IMR-90 (cell line): ENCODE measurements around the gene RASGRF2. TPM values are rescaled to one million over a fixed set of nuclear protein-coding genes. Genes with fewer than 3 reads are reported as not detected.
"Not testable (repeated sequence)": the region's sequence is repeated elsewhere in the genome, so short reads cannot be mapped to it uniquely, and the experiment has no call there.

Source experiments
- ATAC-seq: fragments of 200-7000 bp; cut with Tn5 transposase; 2 replicates; pipeline ENCODE4 v1.9.1; 2020; ENCODE audit warnings: low read depth, mild to moderate bottlenecking, moderate library complexity
- BruUV-seq: library from RNA; stranded (reverse); fragments of 400-500 nt; replicated peaks from 2 replicates; lab custom pipeline; 2021; lab: Mats Ljungman, UMichigan
- CTCF ChIA-PET: fragments of 300-600 bp; formaldehyde crosslinking; extraction: SDS; loops from one replicate; lab custom pipeline; 2021; ENCODE audit warnings: antibody characterized with exemption; lab: Yijun Ruan, JAX
- POLR2A ChIA-PET: fragments of 300-600 bp; sonication (Branson Sonifier 250); formaldehyde crosslinking; loops from one replicate; lab custom pipeline; 2022; ENCODE audit warnings: antibody characterized with exemption; ENCODE audit not compliant: unreplicated experiment; lab: Charles Lee
- DNase-seq: peaks from one replicate; pipeline ENCODE4 v3.0.0; 2013
- H2AFZ ChIP-seq: replicated peaks from 2 replicates; pipeline ENCODE3; 2013; ENCODE audit warnings: low read length, mild to moderate bottlenecking; ENCODE audit not compliant: poor library complexity
- H2AK5ac ChIP-seq: 2 replicates; pipeline ENCODE4 v1.6.1; 2013; ENCODE audit warnings: low read depth, low read length, inconsistent platforms
- H2AK9ac ChIP-seq: replicated peaks from 2 replicates; pipeline ENCODE3; 2013; ENCODE audit warnings: mild to moderate bottlenecking, low read depth, low read length, moderate library complexity; ENCODE audit not compliant: poor library complexity
- H2BK120ac ChIP-seq: 2 replicates; pipeline ENCODE4 v1.6.1; 2013; ENCODE audit warnings: low read depth, low read length, inconsistent platforms
- H2BK15ac ChIP-seq: 3 replicates; pipeline ENCODE4 v1.6.1; 2013; ENCODE audit warnings: low read depth, low read length, inconsistent platforms
- H2BK20ac ChIP-seq: 2 replicates; pipeline ENCODE4 v1.6.1; 2013; ENCODE audit warnings: low read depth, mild to moderate bottlenecking, inconsistent platforms, low read length, moderate library complexity
- H2BK5ac ChIP-seq: 2 replicates; pipeline ENCODE4 v1.6.1; 2013; ENCODE audit warnings: mild to moderate bottlenecking, low read depth, low read length, inconsistent platforms; ENCODE audit not compliant: poor library complexity, severe bottlenecking
- H3K14ac ChIP-seq: replicated peaks from 2 replicates; pipeline ENCODE4 v1.6.1; 2013; ENCODE audit warnings: low read depth, low read length, inconsistent platforms
- H3K18ac ChIP-seq: 2 replicates; pipeline ENCODE4 v1.6.1; 2013; ENCODE audit warnings: low read depth, low read length, control low read depth
- H3K23ac ChIP-seq: 2 replicates; pipeline ENCODE4 v1.6.1; 2013; ENCODE audit warnings: low read depth, low read length, inconsistent platforms
- H3K27ac ChIP-seq: 2 replicates; pipeline ENCODE4 v1.5.1; 2013; ENCODE audit warnings: mild to moderate bottlenecking, control low read depth, low read length; ENCODE audit not compliant: insufficient read depth
- H3K27me3 ChIP-seq: 2 replicates; pipeline ENCODE4 v1.6.1; 2013; ENCODE audit warnings: low read length; ENCODE audit not compliant: control insufficient read depth, insufficient read depth
- H3K36me3 ChIP-seq: 2 replicates; pipeline ENCODE4 v1.6.1; 2013; ENCODE audit warnings: low read length, mixed read lengths; ENCODE audit not compliant: control insufficient read depth, insufficient read depth
- H3K4ac ChIP-seq: 2 replicates; pipeline ENCODE4 v1.6.1; 2013; ENCODE audit warnings: low read depth, low read length, inconsistent platforms
- H3K4me1 ChIP-seq: 2 replicates; pipeline ENCODE4 v1.6.1; 2013; ENCODE audit warnings: low read length, mixed read lengths; ENCODE audit not compliant: control insufficient read depth, insufficient read depth
- H3K4me2 ChIP-seq: 2 replicates; pipeline ENCODE4 v1.6.1; 2013; ENCODE audit warnings: low read depth, mild to moderate bottlenecking, control low read depth, low read length, moderate library complexity
- H3K4me3 ChIP-seq: 2 replicates; pipeline ENCODE4 v1.5.1; 2013; ENCODE audit warnings: low read depth, mild to moderate bottlenecking, control low read depth, low read length, moderate library complexity; ENCODE audit not compliant: insufficient read depth
- H3K56ac ChIP-seq: 2 replicates; pipeline ENCODE4 v1.6.1; 2013; ENCODE audit warnings: low read length, inconsistent platforms; ENCODE audit not compliant: insufficient read depth; ENCODE audit errors: extremely low read depth
- H3K79me1 ChIP-seq, 2 experiments: 2 replicates each; pipeline ENCODE4 v1.6.1; 2013; ENCODE audit warnings: low read length in 2 of 2, inconsistent platforms in 1 of 2, low read depth in 1 of 2
- H3K9ac ChIP-seq: 2 replicates; pipeline ENCODE4 v1.6.1; 2013; ENCODE audit warnings: low read depth, low read length, control low read depth
- H3K9me1 ChIP-seq: 2 replicates; pipeline ENCODE4 v1.6.1; 2013; ENCODE audit warnings: low read length, inconsistent platforms; ENCODE audit not compliant: insufficient read depth
- H3K9me3 ChIP-seq: 2 replicates; pipeline ENCODE4 v1.6.1; 2013; ENCODE audit warnings: low read length; ENCODE audit not compliant: control insufficient read depth, insufficient read depth
- H4K20me1 ChIP-seq: 2 replicates; pipeline ENCODE4 v1.6.1; 2013; ENCODE audit warnings: low read length, inconsistent platforms; ENCODE audit not compliant: insufficient read depth
- H4K5ac ChIP-seq: 2 replicates; pipeline ENCODE4 v1.6.1; 2013; ENCODE audit warnings: mild to moderate bottlenecking, low read depth, low read length, control low read depth
- H4K8ac ChIP-seq, 2 experiments: 2 replicates each; pipeline ENCODE4 v1.6.1; 2013; ENCODE audit warnings: low read depth in 2 of 2, low read length in 2 of 2, control low read depth in 1 of 2, inconsistent platforms in 1 of 2
- H4K91ac ChIP-seq: 2 replicates; pipeline ENCODE4 v1.6.1; 2013; ENCODE audit warnings: low read depth, low read length, inconsistent platforms; ENCODE audit not compliant: insufficient read depth
- USF2 ChIP-seq: fragments of 150-350 bp; IDR thresholded peaks from 2 replicates; pipeline ENCODE4 v1.6.1; 2017; ENCODE audit warnings: mild to moderate bottlenecking, antibody characterized with exemption, low read length, low read depth
- WGBS, 2 experiments: methylation state at CpG; one replicate each; pipeline versions ENCODE4 v1.1.5 to v1.1.7; 2013; ENCODE audit warnings: missing lambda C conversion rate in 2 of 2; ENCODE audit not compliant: insufficient read length in 1 of 2; ENCODE audit errors: extremely low coverage in 2 of 2; 5-methylcytosine and 5-hydroxymethylcytosine counted together
- dilution Hi-C: fragments of 300-500 bp; cut with HindIII; formaldehyde crosslinking; loops from one replicate; pipeline ENCODE4 v1.14.3; 2018; ENCODE audit warnings: low sequenced_read_pairs; ENCODE audit not compliant: unreplicated experiment
- in situ Hi-C: fragments of 300-500 bp; cut with MboI; formaldehyde crosslinking; loops from 3 replicates; pipeline ENCODE4 v1.14.3; 2019; ENCODE audit warnings: low sequenced_read_pairs, inconsistent platforms, mixed read lengths
- intact Hi-C: fragments of 100-400 bp; cut with micrococcal nuclease; formaldehyde crosslinking; loops from 2 replicates; pipeline ENCODE4 v1.10.0; 2022
- polyA plus RNA-seq, 3 experiments: library from polyadenylated mRNA; depleted of rRNA; stranded (reverse); fragments of >200 nt; gene quantifications; 2 replicates each; pipeline ENCODE4 v1.2.3, GENCODE V29; 2012; ENCODE audit warnings: low replicate concordance in 1 of 3
- total RNA-seq: library from RNA; depleted of rRNA; stranded (reverse); fragments of >200 nt; gene quantifications from 2 replicates; pipeline ENCODE4 v1.2.3, GENCODE V29; 2012

Gene RASGRF2
- total and polyA plus RNA-seq, 2 of the 4 experiments (the other 2 are of a cell fraction): 2.9 to 5.0 TPM

GRCh38 chr5:81121836-81122630 lies 161.9 kb downstream of the RASGRF2 start (continued):
- TF ChIP-seq USF2: no peak

- H3K9me3 ChIP-seq, H4K91ac ChIP-seq, H3K79me1 ChIP-seq, H2BK120ac ChIP-seq, H2AK5ac ChIP-seq, CTCF ChIA-PET, H3K9ac ChIP-seq, BruUV-seq, H3K14ac ChIP-seq, H3K4me3 ChIP-seq, H2AFZ ChIP-seq, H3K9me1 ChIP-seq, H2BK15ac ChIP-seq, H3K56ac ChIP-seq, H3K18ac ChIP-seq, H4K8ac ChIP-seq, in situ Hi-C loops, DNase-seq, H3K27ac ChIP-seq, H2BK5ac ChIP-seq, ATAC-seq, H3K4ac ChIP-seq, H2BK20ac ChIP-seq, H3K4me2 ChIP-seq, H3K4me1 ChIP-seq, H3K36me3 ChIP-seq, POLR2A ChIA-PET, H4K5ac ChIP-seq, H2AK9ac ChIP-seq, H3K23ac ChIP-seq, intact Hi-C loops, H3K27me3 ChIP-seq, dilution Hi-C loops, H4K20me1 ChIP-seq: not testable (repeated sequence)
- WGBS, 2 experiments: no CpG with 5 or more reads among the region's 6 CpGs
Observed at GRCh38 chr5:81124689-81125088, 164.5 kb downstream of the RASGRF2 start.
